ENCODE results near the gene RAC3.

DNA sequence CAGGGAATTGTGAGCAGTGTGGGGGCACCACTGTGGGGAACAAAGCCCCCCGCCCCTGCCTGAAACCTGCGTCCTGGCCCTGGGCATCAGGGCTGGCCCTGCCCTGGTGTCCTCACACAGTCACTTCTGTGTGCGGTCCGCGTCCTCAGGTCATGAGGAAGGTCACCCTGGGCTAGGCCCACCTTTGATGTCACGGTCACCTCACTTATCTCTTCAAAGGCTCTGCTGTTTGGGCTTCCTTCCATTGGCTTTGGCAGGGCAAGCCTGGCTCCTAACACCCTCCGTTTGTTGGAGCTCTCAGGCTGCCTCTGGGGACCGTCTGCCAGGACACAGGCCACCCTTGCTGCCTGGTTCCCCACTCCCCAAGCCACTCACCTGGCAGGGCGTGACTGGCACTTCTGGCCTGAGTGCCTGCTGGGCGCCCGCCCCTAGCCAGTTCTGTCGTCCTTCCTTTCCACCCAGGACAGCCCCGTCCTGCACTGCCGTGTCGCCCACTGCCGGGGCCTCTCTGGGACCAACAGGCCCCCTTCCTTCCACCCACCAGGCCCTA is 17.6 kb upstream of the RAC3 start:
- TF ChIP-seq, protein P1, sequence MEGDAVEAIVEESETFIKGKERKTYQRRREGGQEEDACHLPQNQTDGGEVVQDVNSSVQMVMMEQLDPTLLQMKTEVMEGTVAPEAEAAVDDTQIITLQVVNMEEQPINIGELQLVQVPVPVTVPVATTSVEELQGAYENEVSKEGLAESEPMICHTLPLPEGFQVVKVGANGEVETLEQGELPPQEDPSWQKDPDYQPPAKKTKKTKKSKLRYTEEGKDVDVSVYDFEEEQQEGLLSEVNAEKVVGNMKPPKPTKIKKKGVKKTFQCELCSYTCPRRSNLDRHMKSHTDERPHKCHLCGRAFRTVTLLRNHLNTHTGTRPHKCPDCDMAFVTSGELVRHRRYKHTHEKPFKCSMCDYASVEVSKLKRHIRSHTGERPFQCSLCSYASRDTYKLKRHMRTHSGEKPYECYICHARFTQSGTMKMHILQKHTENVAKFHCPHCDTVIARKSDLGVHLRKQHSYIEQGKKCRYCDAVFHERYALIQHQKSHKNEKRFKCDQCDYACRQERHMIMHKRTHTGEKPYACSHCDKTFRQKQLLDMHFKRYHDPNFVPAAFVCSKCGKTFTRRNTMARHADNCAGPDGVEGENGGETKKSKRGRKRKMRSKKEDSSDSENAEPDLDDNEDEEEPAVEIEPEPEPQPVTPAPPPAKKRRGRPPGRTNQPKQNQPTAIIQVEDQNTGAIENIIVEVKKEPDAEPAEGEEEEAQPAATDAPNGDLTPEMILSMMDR (optimal IDR thresholded peaks at IDR 0.05 in 1 of 3, IDR thresholded peaks at IDR 0.05 in 1 of 3, conservative IDR thresholded peaks at IDR 0.05 in 1 of 3; ENCODE audit: extremely low read depth in 1 of 3, insufficient read depth in 2 of 3, low read length in 3 of 3): no peak
- no peak for TF ChIP-seq EZH2 (IDR thresholded peaks at IDR 0.05; ENCODE audit: low read length)
